Ovary (tissue), 9 donors: ENCODE data around the gene ALPK1. TPM values are rescaled to one million over a fixed set of nuclear protein-coding genes. Genes with fewer than 3 reads are reported as not detected.

Source experiments
- DNase-seq, 5 donors: peaks; one replicate each; pipeline ENCODE4 v3.0.0-alpha.2; 2019 to 2020
- H3K27ac ChIP-seq, 2 donors: fragments of 200-600 bp; one replicate each; pipeline versions ENCODE4 v1.5.1 to v1.8.0; 2019 to 2022
- H3K27me3 ChIP-seq: fragments of 200-600 bp; one replicate; pipeline ENCODE4 v1.8.0; 2022
- H3K36me3 ChIP-seq: fragments of 200-600 bp; sonication (generic); one replicate; pipeline ENCODE4 v1.5.1; 2019
- H3K4me1 ChIP-seq: one replicate; pipeline ENCODE4 v1.8.1; 2013; ENCODE audit warnings: mild to moderate bottlenecking, moderate library complexity; ENCODE audit not compliant: insufficient read depth
- H3K4me3 ChIP-seq: fragments of 200-600 bp; sonication (generic); one replicate; pipeline ENCODE4 v1.5.1; 2017
- H3K9me3 ChIP-seq, 2 donors: fragments of 200-600 bp in 1 of 2; sonication (generic) in 1 of 2; one replicate each; pipeline versions ENCODE4 v1.5.1 to v1.8.1; 2013 to 2019; ENCODE audit warnings: mild to moderate bottlenecking in 1 of 2, moderate library complexity in 1 of 2
- EP300 ChIP-seq: sonication (generic); formaldehyde crosslinking; IDR thresholded peaks from one replicate; pipeline ENCODE4 v1.6.1; 2017; ENCODE audit warnings: antibody characterized with exemption
- POLR2A ChIP-seq: fragments of 450-650 bp; IDR thresholded peaks from one replicate; pipeline ENCODE4 v1.6.1; 2017; ENCODE audit warnings: antibody characterized with exemption, mild to moderate bottlenecking, moderate library complexity
- WGBS, 3 donors: extraction: QIAGEN DNeasy Blood & Tissue Kit in 1 of 3; methylation state at CpG; one replicate each; pipeline versions ENCODE4 v1.1.5 to v1.1.7; 2013 to 2017; 5-methylcytosine and 5-hydroxymethylcytosine counted together
- intact Hi-C, 4 donors: fragments of 100-400 bp; cut with DNase I; formaldehyde crosslinking; loops; one replicate each; pipeline versions ENCODE4 v1.11.0 to v1.15.1; 2022 to 2023
- polyA plus RNA-seq, 2 donors: library from polyadenylated mRNA; stranded (reverse); fragments of 200-250 nt in 1 of 2; fragments of 350-450 nt in 1 of 2; fragmentation: Illumina TruSeq in 1 of 2; extraction: RNeasy Lipid Tissue Mini Kit (QIAGEN cat#74804) in 1 of 2; gene quantifications; one replicate each; pipeline ENCODE4 v1.2.3, GENCODE V29; 2013 to 2014
- total RNA-seq, 7 donors: library from RNA; depleted of rRNA in 2 of 7; stranded (reverse); fragments of >200 nt in 2 of 7; fragmentation: NEBNext Ultra II Directional in 3 of 7; extraction: Animal tissue kit (Norgen Biotek cat#: 25700) in 3 of 7; gene quantifications; one replicate each; pipeline versions ENCODE4 v1.1.0 to v1.2.4, GENCODE V29; 2016 to 2023
- TF ChIP-seq, protein P1 (sequence below), 3 donors: fragments of 450-650 bp in 2 of 3; fragments of 200-600 bp in 1 of 3; IDR thresholded peaks; one replicate each; pipeline versions ENCODE4 v1.5.1 to v1.8.0; 2016 to 2022; ENCODE audit warnings: antibody characterized with exemption in 3 of 3, mild to moderate bottlenecking in 1 of 3
- donor health status: DM: no; HTN: no; CAD: no; lungs with moderate emphysema.
- donor health status: DM: no; HTN: no; CAD: no.
- donor health status: Bipolar disorder and iron deficiency.
- donor health status: DM: yes; HTN: yes; CAD: no.
- donor health status: DM: no; HTN: no; CAD: no.
- donor health status: DM: yes; HTN: yes; CAD: no.

ALPK1 gene
- total and polyA plus RNA-seq, 9 donors: 6.8 to 33.6 (median 21.3) TPM

DNA sequence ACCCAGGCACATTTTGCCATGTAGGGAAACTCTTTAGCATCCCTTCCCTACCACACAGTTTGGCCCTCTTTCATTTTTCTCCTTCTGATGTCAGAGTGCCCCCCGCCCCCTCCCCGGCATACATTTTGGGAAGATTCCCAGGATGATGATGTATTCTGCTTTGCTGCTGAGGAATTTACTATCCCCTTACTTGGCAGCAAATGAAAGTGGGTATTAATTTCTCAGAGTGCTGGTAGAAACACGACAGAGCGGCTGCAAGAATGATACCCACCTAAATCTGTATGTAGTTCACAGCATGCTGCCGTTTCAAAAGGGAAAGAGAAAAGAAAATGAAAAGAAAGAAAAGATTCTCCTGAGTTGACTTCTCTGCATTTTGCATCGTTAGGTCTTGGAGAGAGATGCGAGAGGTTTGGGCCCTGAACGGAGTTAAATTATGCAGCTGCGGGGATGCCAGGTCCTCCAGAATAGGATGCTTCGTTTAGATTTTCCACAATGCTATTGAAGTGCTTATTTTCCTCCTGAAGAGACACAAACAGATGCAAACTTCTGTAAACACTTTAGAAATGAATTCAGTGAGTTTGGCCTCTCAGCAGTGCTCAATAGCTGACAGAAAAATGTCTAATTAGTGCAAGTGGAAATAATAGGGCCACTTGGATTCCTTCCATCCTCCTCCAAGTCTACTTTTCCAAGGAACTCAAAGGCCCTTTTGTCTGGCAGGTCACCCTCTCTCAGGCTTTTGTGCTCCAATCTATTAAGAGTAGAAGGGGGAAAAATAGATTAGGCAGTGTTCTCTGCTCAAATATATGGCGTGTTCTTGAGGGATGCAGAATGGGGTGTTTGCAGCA lies 106.2 kb downstream of the ALPK1 start:
- H3K4me3 ChIP-seq: no peak overlapping the region
- no peak for DNase-seq
- H3K4me1 ChIP-seq: no peaks in the 10 kb centered on the region
- intact Hi-C loops: no loop called here
- H3K36me3 ChIP-seq: no peaks in the 10 kb centered on the region
- H3K27ac ChIP-seq: no peak overlapping the region
- TF ChIP-seq EP300 (no peak), POLR2A (no peak)
- TF ChIP-seq, protein P1, sequence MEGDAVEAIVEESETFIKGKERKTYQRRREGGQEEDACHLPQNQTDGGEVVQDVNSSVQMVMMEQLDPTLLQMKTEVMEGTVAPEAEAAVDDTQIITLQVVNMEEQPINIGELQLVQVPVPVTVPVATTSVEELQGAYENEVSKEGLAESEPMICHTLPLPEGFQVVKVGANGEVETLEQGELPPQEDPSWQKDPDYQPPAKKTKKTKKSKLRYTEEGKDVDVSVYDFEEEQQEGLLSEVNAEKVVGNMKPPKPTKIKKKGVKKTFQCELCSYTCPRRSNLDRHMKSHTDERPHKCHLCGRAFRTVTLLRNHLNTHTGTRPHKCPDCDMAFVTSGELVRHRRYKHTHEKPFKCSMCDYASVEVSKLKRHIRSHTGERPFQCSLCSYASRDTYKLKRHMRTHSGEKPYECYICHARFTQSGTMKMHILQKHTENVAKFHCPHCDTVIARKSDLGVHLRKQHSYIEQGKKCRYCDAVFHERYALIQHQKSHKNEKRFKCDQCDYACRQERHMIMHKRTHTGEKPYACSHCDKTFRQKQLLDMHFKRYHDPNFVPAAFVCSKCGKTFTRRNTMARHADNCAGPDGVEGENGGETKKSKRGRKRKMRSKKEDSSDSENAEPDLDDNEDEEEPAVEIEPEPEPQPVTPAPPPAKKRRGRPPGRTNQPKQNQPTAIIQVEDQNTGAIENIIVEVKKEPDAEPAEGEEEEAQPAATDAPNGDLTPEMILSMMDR (IDR thresholded peaks at IDR 0.05): no peak
- H3K27me3 ChIP-seq: no peaks in the 10 kb centered on the region
- 30 to 44% (median 37%) methylated on average over 11 of the region's 11 CpGs for WGBS, 3 donors
- no peaks in the 10 kb centered on the region for H3K9me3 ChIP-seq

DNA sequence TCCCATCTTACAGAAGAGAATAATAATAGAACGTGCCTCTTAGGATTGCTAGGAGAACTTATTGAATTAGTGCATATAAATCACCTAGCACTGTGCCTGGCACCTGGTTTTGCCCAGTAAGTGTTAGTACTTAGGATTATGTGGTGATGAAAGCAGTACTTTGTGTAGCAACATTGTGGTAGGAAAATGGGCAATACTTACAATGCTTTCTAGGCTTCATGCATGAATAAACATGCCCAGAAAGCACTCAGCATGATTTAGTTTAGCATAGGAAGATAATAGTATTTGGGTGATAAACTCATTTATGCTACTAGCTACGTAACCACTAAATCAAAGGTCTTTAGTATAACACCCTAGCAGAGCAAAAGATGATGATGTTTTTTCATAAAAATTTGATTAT lies 113.2 kb downstream of the ALPK1 start:
- intact Hi-C loops: no loop called here
- no peak overlapping the region for H3K4me3 ChIP-seq
- H3K4me1 ChIP-seq: no peaks in the 10 kb centered on the region
- no peaks in the 10 kb centered on the region for H3K36me3 ChIP-seq
- no peaks in the 10 kb centered on the region for H3K27me3 ChIP-seq
- 80 to 85% (median 80%) methylated on average over 2 of the region's 2 CpGs for WGBS, 3 donors
- H3K9me3 ChIP-seq: no peaks in the 10 kb centered on the region
- TF ChIP-seq POLR2A (no peak), EP300 (no peak)
- TF ChIP-seq, protein P1 (IDR thresholded peaks at IDR 0.05): no peak
- DNase-seq: no peak
- no peak overlapping the region for H3K27ac ChIP-seq

DNA sequence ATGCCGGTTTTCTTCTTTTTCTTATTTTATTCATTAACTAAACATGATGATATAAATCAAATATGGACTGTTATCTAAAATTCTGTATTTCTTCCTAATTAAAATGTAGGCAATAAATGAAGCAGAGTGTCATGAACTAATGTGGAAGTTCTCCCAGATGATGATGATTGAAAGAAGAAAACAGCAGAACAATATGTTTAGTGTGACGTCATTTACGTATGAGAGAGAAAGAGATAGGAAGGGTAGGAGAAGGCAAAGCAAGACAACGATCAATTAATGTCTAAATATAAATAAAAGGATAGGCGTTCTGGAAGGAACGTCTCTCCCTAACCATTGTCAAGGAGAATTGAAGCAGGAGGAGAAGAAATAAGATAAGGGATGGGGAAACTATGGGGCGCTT lies 113.6 kb downstream of the ALPK1 start:
- intact Hi-C loops: no loop called here
- H3K4me3 ChIP-seq: no peak overlapping the region
- WGBS, 3 donors: 89 to 91% (median 90%) methylated on average over 7 of the region's 7 CpGs

DNA sequence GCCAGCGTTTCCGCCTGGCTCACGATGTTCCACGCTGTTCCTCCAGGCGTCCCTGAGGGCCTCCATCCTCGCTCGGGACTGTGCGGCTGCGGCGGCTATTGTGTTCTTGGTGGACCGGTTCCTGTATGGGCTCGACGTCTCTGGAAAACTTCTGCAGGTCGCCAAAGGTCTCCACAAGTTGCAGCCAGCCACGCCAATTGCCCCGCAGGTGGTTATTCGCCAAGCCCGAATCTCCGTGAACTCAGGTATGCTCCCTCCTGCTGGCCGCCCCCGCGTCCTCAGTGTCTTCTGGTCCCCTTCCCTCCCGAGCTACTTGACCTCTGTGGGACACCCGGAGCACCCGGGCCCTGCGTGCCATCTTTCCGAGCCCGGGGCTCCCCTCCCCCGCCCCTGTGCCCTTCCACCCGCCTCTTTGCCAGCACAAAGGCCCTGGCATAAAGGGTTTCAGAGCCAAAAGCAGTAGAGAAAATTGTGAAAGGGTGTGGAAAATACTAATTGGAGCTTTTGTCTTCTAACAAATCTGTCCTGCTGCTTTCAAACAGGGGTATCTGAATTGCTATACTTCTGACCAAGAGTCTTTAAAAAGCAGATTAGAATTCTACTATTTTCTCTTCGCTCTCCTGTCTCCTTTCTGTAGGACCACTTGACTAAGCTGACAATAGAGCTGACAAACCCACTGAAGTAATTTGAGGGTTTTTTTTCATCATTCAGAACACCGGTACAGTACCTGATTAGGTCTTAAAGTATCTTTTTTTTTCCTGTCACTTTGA lies 114.8 kb downstream of the ALPK1 start:
- H3K4me3 ChIP-seq: no peak overlapping the region
- intact Hi-C loops: no loop called here
- H3K27me3 ChIP-seq: no peaks in the 10 kb centered on the region
- peak in 1 of 5 donors; percentile 7 for DNase-seq
- H3K36me3 ChIP-seq: no peaks in the 10 kb centered on the region
- no peaks in the 10 kb centered on the region for H3K4me1 ChIP-seq
- H3K9me3 ChIP-seq: no peaks in the 10 kb centered on the region
- no peak overlapping the region for H3K27ac ChIP-seq
- no peak for TF ChIP-seq POLR2A
- TF ChIP-seq, protein P1 (IDR thresholded peaks at IDR 0.05): no peak
- WGBS, 3 donors: 70 to 80% (median 75%) methylated on average over 32 of the region's 32 CpGs

More for the DNA sequence above, 113.6 kb downstream of the ALPK1 start:
- TF ChIP-seq POLR2A (no peak), EP300 (no peak)
- TF ChIP-seq, protein P1 (IDR thresholded peaks at IDR 0.05): no peak
- Histone ChIP-seq H3K9me3 (no peaks in the 10 kb centered on the region), H3K36me3 (no peaks in the 10 kb centered on the region), H3K4me1 (no peaks in the 10 kb centered on the region), H3K27me3 (no peaks in the 10 kb centered on the region), H3K27ac (no peak overlapping the region)
- no peak for DNase-seq
